T-cell (primary cell): ENCODE data around the gene SNAP25. TPM values are rescaled to one million over a fixed set of nuclear protein-coding genes. Genes with fewer than 3 reads are reported as not detected.

Experiments used
- ATAC-seq, 4 experiments: fragments of 200-7000 bp in 3 of 4; fragments of 150-1000 bp in 1 of 4; cut with Tn5 transposase; replicated peaks in 1 of 4; 1 replicate in 3 of 4; 2 replicates in 1 of 4; pipeline ENCODE4 v1.10.0; 2021; ENCODE audit warnings: moderate library complexity in 3 of 4, mild to moderate bottlenecking in 2 of 4, moderate number of reproducible peaks in 1 of 4
- CTCF ChIA-PET, 2 donors: fragments of 300-600 bp; sonication (Branson Sonifier 250); formaldehyde crosslinking; loops; one replicate each; lab custom pipeline; 2022; ENCODE audit warnings: antibody characterized with exemption in 2 of 2; lab: Charles Lee
- POLR2A ChIA-PET, 2 donors: fragments of 300-600 bp; sonication (Branson Sonifier 250); formaldehyde crosslinking; loops; one replicate each; lab custom pipeline; 2022; ENCODE audit warnings: antibody characterized with exemption in 2 of 2; lab: Charles Lee
- DNase-seq, 35 experiments: peaks; one replicate each; pipeline versions ENCODE4 v3.0.0 to v3.0.0-alpha.2; 2013 to 2023
- H3K27ac ChIP-seq: one replicate; pipeline ENCODE4 v1.5.1; 2013; ENCODE audit warnings: low read length
- H3K27me3 ChIP-seq, 2 experiments: replicated peaks in 1 of 2; 1 replicate in 1 of 2; 2 replicates in 1 of 2; pipeline versions ENCODE4 v1.6.1 to v1.7.0; 2013; ENCODE audit warnings: low read length in 1 of 2, mixed read lengths in 1 of 2; ENCODE audit not compliant: control insufficient read depth in 2 of 2, insufficient read depth in 2 of 2; ENCODE audit errors: extremely low read depth in 1 of 2
- H3K36me3 ChIP-seq, 2 donors: 1 replicate in 1 of 2; 2 replicates in 1 of 2; pipeline versions ENCODE4 v1.6.1 to v1.7.0; 2013; ENCODE audit warnings: low read length in 1 of 2; ENCODE audit not compliant: control insufficient read depth in 2 of 2, insufficient read depth in 1 of 2; ENCODE audit errors: extremely low read depth in 1 of 2
- H3K4me1 ChIP-seq, 2 experiments: 1 replicate in 1 of 2; 2 replicates in 1 of 2; pipeline versions ENCODE4 v1.6.1 to v1.7.0; 2013; ENCODE audit warnings: low read length in 2 of 2, mixed read lengths in 1 of 2; ENCODE audit not compliant: insufficient read depth in 2 of 2, control insufficient read depth in 1 of 2; ENCODE audit errors: extremely low read depth in 1 of 2
- H3K4me3 ChIP-seq, 2 donors: 1 replicate in 1 of 2; 2 replicates in 1 of 2; pipeline versions ENCODE4 v1.5.1 to v1.7.0; 2013; ENCODE audit warnings: mild to moderate bottlenecking in 2 of 2, low read length in 1 of 2, moderate library complexity in 1 of 2; ENCODE audit not compliant: control insufficient read depth in 1 of 2; ENCODE audit errors: extremely low read depth in 1 of 2
- H3K9me3 ChIP-seq: 2 replicates; pipeline ENCODE4 v1.7.0; 2013
- H3K27ac Mint-ChIP-seq, 2 donors: one replicate each; pipeline ENCODE4 v1.8.0; 2020 to 2021; ENCODE audit warnings: mild to moderate bottlenecking in 2 of 2, mixed read lengths in 2 of 2
- H3K27me3 Mint-ChIP-seq, 2 donors: one replicate each; pipeline ENCODE4 v1.8.0; 2021 to 2022; ENCODE audit warnings: mixed read lengths in 2 of 2
- H3K36me3 Mint-ChIP-seq: one replicate; pipeline ENCODE4 v1.8.0; 2021; ENCODE audit warnings: mixed read lengths
- H3K4me1 Mint-ChIP-seq, 3 donors: one replicate each; pipeline ENCODE4 v1.8.0; 2020 to 2022; ENCODE audit warnings: mixed read lengths in 3 of 3, mild to moderate bottlenecking in 1 of 3
- H3K4me3 Mint-ChIP-seq, 3 donors: one replicate each; pipeline ENCODE4 v1.8.0; 2020 to 2022; ENCODE audit warnings: mild to moderate bottlenecking in 3 of 3, mixed read lengths in 3 of 3, moderate library complexity in 3 of 3
- H3K9me3 Mint-ChIP-seq, 3 donors: one replicate each; pipeline ENCODE4 v1.8.0; 2020 to 2022; ENCODE audit warnings: mixed read lengths in 3 of 3
- WGBS: methylation state at CpG from one replicate; pipeline ENCODE4 v1.1.5; 2013; ENCODE audit warnings: missing lambda C conversion rate; ENCODE audit not compliant: insufficient coverage; 5-methylcytosine and 5-hydroxymethylcytosine counted together
- total RNA-seq, 35 experiments: library from RNA in 6 of 35; stranded (reverse) in 6 of 35; fragments of 120-200 nt in 1 of 35; gene quantifications; one replicate each; pipeline versions ENCODE4 v1.2.1 to v1.2.4 and lab custom pipeline; 2013 to 2026

Gene SNAP25
- under 1 TPM in 1 of 5 donors, not detected in 4; 0.18 TPM for total RNA-seq
- 0.07 TPM for total RNA-seq (2013)
- 0 to 0.15 (median 0) reads per million in 29 experiments for total RNA-seq (lab: John Stamatoyannopoulos, UW)

- ATAC-seq (peak in 2 of 4 experiments; percentile 26 to 61), DNase-seq (peak in 28 of 35 experiments; percentile 7 to 66 (median 22))
- ChIA-PET POLR2A (interaction anchor here in 1 of 2 donors (0.7 kb wide), 1 partner anchor 216 kb away, joined by 8 read pairs; the partner anchor contains the start of gene SLX4IP), CTCF (interaction anchor here in 1 of 2 donors (0.7 kb wide), 2 partner anchors 216 to 241 kb away, joined by 3 read pairs; no protein-coding TSS in a partner anchor)
- Mint-ChIP-seq H3K36me3 (no peaks in the 10 kb centered on the region), H3K9me3 (peaks cover 2 to 21% (median 3%) of the 10 kb centered on the region in 3 donors), H3K4me3 (peak within 1 kb of the TSS; percentile 43 to 64 (median 57)), H3K27me3 (peaks cover 42% of the 10 kb centered on the region in 2 donors), H3K4me1 (peaks cover 14 to 18% (median 17%) of the 10 kb centered on the region in 3 donors), H3K27ac (peak within 1 kb of the TSS in 1 of 2 donors; percentile 73)
- H3K4me3 ChIP-seq = peak within 1 kb of the TSS; percentile 16 to 62
- WGBS = 2% methylated on average over 24 of the region's 53 CpGs
- peaks cover 12 to 28% of the 10 kb centered on the region in 2 experiments for H3K27me3 ChIP-seq
- H3K27ac ChIP-seq = no peak within 1 kb of the TSS
- no peaks in the 10 kb centered on the region for H3K36me3 ChIP-seq
- peaks cover 0 to 20% of the 10 kb centered on the region in 2 experiments for H3K4me1 ChIP-seq
- H3K9me3 ChIP-seq = no peaks in the 10 kb centered on the region
Observed at GRCh38 chr20:10218536-10219451, at the start of gene SNAP25. SNAP25 (plus strand) TSS chr20:10218830; CDS start chr20:10275492, 56,662 bp downstream.

GRCh38 chr20:10169752-10170151 is 48.9 kb upstream of the SNAP25 start:
- Histone ChIP-seq H3K27ac (no peak overlapping the region), H3K36me3 (no peaks in the 10 kb centered on the region), H3K4me3 (no peak overlapping the region), H3K27me3 (peaks cover 0 to 27% of the 10 kb centered on the region in 2 experiments), H3K9me3 (no peaks in the 10 kb centered on the region), H3K4me1 (peaks cover 0 to 10% of the 10 kb centered on the region in 2 experiments)
- ChIA-PET POLR2A (no interaction called here), CTCF (no interaction called here)
- H3K4me1 Mint-ChIP-seq = peaks cover 6 to 9% (median 7%) of the 10 kb centered on the region in 3 donors
- H3K4me3 Mint-ChIP-seq = no peak overlapping the region
- no peak overlapping the region for H3K27ac Mint-ChIP-seq
- peaks cover 0 to 14% (median 7%) of the 10 kb centered on the region in 3 donors for H3K9me3 Mint-ChIP-seq
- DNase-seq = no peak
- peaks cover 31 to 39% of the 10 kb centered on the region in 2 donors for H3K27me3 Mint-ChIP-seq
- no peak for ATAC-seq
- no peaks in the 10 kb centered on the region for H3K36me3 Mint-ChIP-seq

- DNase-seq (no peak), ATAC-seq (no peak)
- Histone ChIP-seq H3K36me3 (no peaks in the 10 kb centered on the region), H3K9me3 (no peaks in the 10 kb centered on the region), H3K27me3 (peaks cover 0 to 27% of the 10 kb centered on the region in 2 experiments), H3K27ac (no peak overlapping the region), H3K4me3 (no peak overlapping the region), H3K4me1 (peaks cover 0 to 10% of the 10 kb centered on the region in 2 experiments)
- no CpG with 5 or more reads among the region's 2 CpGs for WGBS
- Mint-ChIP-seq H3K9me3 (peaks cover 0 to 14% (median 7%) of the 10 kb centered on the region in 3 donors), H3K4me3 (no peak overlapping the region), H3K4me1 (peaks cover 6 to 9% (median 7%) of the 10 kb centered on the region in 3 donors), H3K27me3 (peaks cover 31 to 39% of the 10 kb centered on the region in 2 donors), H3K36me3 (no peaks in the 10 kb centered on the region), H3K27ac (no peak overlapping the region)
- ChIA-PET POLR2A (no interaction called here), CTCF (no interaction called here)
Observed at GRCh38 chr20:10170261-10170660, 48.4 kb upstream of the SNAP25 start.

- no peak overlapping the region for H3K27ac ChIP-seq
- peaks cover 0 to 10% of the 10 kb centered on the region in 2 experiments for H3K4me1 ChIP-seq
- H3K36me3 ChIP-seq = no peaks in the 10 kb centered on the region
- 4% methylated on average over 30 of the region's 47 CpGs for WGBS
- H3K27me3 ChIP-seq = peaks cover 0 to 32% of the 10 kb centered on the region in 2 experiments
- ChIA-PET CTCF (no interaction called here), POLR2A (no interaction called here)
- H3K27me3 Mint-ChIP-seq = peaks cover 31 to 44% of the 10 kb centered on the region in 2 donors
- no peaks in the 10 kb centered on the region for H3K36me3 Mint-ChIP-seq
- H3K27ac Mint-ChIP-seq = no peak overlapping the region
- H3K9me3 ChIP-seq = no peaks in the 10 kb centered on the region
- peaks cover 0 to 13% (median 7%) of the 10 kb centered on the region in 3 donors for H3K9me3 Mint-ChIP-seq
- DNase-seq (peak in 3 of 35 experiments; percentile 1 to 3 (median 1)), ATAC-seq (peak in 1 of 4 experiments; percentile 38)
- peak overlapping the region in 1 of 2 donors; percentile 45 for H3K4me3 ChIP-seq
- H3K4me3 Mint-ChIP-seq = peak overlapping the region; percentile 39 to 54 (median 54)
- H3K4me1 Mint-ChIP-seq = peaks cover 6 to 9% (median 7%) of the 10 kb centered on the region in 3 donors
Observed at GRCh38 chr20:10171864-10172751, 46.5 kb upstream of the SNAP25 start.

- Histone ChIP-seq H3K9me3 (no peaks in the 10 kb centered on the region), H3K4me1 (peaks cover 0 to 10% of the 10 kb centered on the region in 2 experiments), H3K27ac (no peak overlapping the region), H3K4me3 (no peak overlapping the region), H3K27me3 (peaks cover 0 to 32% of the 10 kb centered on the region in 2 experiments), H3K36me3 (no peaks in the 10 kb centered on the region)
- Mint-ChIP-seq H3K9me3 (peaks cover 0 to 7% (median 7%) of the 10 kb centered on the region in 3 donors), H3K4me1 (peaks cover 6 to 9% (median 7%) of the 10 kb centered on the region in 3 donors), H3K27ac (no peak overlapping the region), H3K4me3 (peak overlapping the region in 1 of 3 donors; percentile 11), H3K36me3 (no peaks in the 10 kb centered on the region), H3K27me3 (peaks cover 37 to 44% of the 10 kb centered on the region in 2 donors)
- ChIA-PET CTCF (no interaction called here), POLR2A (no interaction called here)
- no peak for ATAC-seq
- 87% methylated on average over 10 of the region's 16 CpGs for WGBS
- no peak for DNase-seq
Observed at GRCh38 chr20:10172998-10173655, 45.5 kb upstream of the SNAP25 start.
